ENCODE measurements around the gene SPPL3.

DNA sequence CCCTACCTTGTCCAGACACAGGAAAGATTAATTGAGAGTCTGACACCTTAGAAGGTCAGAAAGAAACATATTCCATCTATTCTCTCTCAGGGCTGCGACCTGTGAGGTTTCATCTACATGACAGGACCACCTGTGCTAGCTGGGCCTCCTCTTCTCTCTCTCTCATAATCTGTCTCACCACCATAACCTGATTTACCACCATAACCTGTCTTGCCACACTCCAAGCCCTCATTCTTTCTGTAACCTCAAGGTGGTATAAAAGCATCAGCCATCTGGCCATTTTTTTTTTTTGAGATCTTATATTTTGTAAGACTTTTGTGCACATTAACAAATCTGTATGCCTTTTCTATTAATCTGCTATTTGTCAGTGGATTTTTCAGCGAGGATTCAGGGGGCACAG lies 103.0 kb downstream of the SPPL3 start:
- TF ChIP-seq CTCF (IDR thresholded peaks at IDR 0.05), result no peak
- no peak for TF ChIP-seq ZFX (IDR thresholded peaks at IDR 0.05; ENCODE audit: borderline replicate concordance)

All from 22Rv1 (cell line).